NB4 (cell line): ENCODE measurements around the gene CDC42EP5.

Experiments used
- CTCF ChIP-seq: IDR thresholded peaks from one replicate; pipeline ENCODE4 v1.5.1; 2012; ENCODE audit warnings: low read depth, low read length
- MAX ChIP-seq: IDR thresholded peaks from 2 replicates; pipeline ENCODE4 v1.6.1; 2011; ENCODE audit warnings: low read depth, low read length

DNA sequence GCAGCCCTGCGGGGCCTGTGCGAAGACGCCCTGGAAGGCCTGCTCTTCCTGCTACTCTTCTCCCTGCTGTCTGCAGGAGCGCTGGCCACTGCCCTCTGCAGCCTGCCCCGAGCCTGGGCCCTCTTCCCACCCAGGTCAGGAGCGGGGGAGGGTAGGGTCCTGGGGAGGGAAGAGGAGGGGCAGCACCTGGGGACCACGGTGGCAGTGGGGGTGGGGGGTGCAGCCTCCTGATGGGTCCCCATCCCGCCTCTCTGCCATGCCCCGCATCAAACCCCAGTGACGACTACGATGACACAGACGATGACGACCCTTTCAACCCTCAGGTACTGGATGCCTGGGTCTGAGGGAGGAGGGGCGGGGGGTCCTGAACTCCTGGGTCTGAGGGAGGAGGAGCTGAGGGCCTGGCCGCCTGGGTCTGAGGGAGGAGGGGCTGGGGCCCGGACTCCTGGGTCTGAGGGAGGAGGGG, 37.5 kb downstream of the CDC42EP5 start:
- TF ChIP-seq CTCF, result no peak
- TF ChIP-seq MAX, result no peak
